Bronchial epithelial cell (primary cell): ENCODE data around the gene AUTS2. TPM values are rescaled to one million over a fixed set of nuclear protein-coding genes. Genes with fewer than 3 reads are reported as not detected.
A peak's percentile ranks its signal among the peaks of the same experiment; 100 is the strongest.

Experiments used
- DNase-seq: peaks from one replicate; pipeline ENCODE4 v3.0.0-alpha.2; 2010; ENCODE audit warnings: low read depth
- FAIRE-seq: peaks from 2 replicates; lab custom pipeline; 2011; peaks lifted over from hg19 to GRCh38; lab: Jason Lieb, UNC
- H3K27me3 ChIP-seq: 2 replicates; pipeline ENCODE4 v1.5.1; 2011; ENCODE audit warnings: low read length; ENCODE audit not compliant: control insufficient read depth, insufficient read depth
- H3K36me3 ChIP-seq: 2 replicates; pipeline ENCODE4 v1.5.1; 2011; ENCODE audit warnings: low read length; ENCODE audit not compliant: control insufficient read depth, insufficient read depth
- H3K4me3 ChIP-seq: 2 replicates; pipeline ENCODE4 v1.5.1; 2011; ENCODE audit warnings: mild to moderate bottlenecking, low read depth, low read length, control low read depth
- total RNA-seq: library from RNA; depleted of rRNA; stranded (reverse); fragments of >200 nt; gene quantifications from 2 replicates; pipeline ENCODE4 v1.2.1, GENCODE V29; 2014
- TF ChIP-seq, protein P1 (sequence below): IDR thresholded peaks from 2 replicates; pipeline ENCODE4 v1.5.1; 2011; ENCODE audit warnings: mild to moderate bottlenecking, moderate library complexity, low read length, control low read depth, inconsistent platforms; ENCODE audit not compliant: insufficient read depth, severe bottlenecking

Gene AUTS2
- total RNA-seq, 1 donor from 2014 or later, result 9.5 TPM

DNA sequence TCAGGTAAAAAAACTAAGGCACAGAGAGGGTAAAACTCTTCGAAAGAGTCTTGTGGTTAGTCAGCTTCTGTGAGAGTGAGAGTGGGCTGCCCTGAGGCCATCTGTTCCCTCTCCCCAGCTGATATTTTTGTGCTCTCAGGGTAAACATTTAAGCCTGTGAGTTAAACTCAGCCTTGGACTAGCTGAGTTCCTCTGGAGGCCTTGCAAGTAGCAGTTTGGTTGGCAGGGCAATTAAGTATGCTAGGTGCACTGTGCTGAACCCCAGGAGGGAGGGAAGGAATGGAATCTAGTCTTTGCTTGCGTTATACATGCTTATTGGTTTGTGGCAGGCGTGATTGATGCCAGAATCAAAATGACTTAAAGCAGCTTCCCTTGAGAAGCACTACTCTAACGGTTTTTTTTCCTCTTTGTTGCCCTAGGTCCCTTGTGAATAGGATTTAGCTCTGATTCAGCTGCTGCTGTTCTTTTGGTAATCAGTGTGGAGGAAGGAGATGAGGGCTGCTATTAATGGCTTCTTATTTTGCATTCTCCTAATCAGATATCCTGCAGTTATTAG lies 140.2 kb downstream of the AUTS2 start:
- no peak for FAIRE-seq
- DNase-seq, result no peak
- Histone ChIP-seq H3K4me3 (no peak overlapping the region), H3K27me3 (peaks cover under 1% of the 10 kb centered on the region), H3K36me3 (no peaks in the 10 kb centered on the region)
- TF ChIP-seq, protein P1, sequence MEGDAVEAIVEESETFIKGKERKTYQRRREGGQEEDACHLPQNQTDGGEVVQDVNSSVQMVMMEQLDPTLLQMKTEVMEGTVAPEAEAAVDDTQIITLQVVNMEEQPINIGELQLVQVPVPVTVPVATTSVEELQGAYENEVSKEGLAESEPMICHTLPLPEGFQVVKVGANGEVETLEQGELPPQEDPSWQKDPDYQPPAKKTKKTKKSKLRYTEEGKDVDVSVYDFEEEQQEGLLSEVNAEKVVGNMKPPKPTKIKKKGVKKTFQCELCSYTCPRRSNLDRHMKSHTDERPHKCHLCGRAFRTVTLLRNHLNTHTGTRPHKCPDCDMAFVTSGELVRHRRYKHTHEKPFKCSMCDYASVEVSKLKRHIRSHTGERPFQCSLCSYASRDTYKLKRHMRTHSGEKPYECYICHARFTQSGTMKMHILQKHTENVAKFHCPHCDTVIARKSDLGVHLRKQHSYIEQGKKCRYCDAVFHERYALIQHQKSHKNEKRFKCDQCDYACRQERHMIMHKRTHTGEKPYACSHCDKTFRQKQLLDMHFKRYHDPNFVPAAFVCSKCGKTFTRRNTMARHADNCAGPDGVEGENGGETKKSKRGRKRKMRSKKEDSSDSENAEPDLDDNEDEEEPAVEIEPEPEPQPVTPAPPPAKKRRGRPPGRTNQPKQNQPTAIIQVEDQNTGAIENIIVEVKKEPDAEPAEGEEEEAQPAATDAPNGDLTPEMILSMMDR, result no peak

DNA sequence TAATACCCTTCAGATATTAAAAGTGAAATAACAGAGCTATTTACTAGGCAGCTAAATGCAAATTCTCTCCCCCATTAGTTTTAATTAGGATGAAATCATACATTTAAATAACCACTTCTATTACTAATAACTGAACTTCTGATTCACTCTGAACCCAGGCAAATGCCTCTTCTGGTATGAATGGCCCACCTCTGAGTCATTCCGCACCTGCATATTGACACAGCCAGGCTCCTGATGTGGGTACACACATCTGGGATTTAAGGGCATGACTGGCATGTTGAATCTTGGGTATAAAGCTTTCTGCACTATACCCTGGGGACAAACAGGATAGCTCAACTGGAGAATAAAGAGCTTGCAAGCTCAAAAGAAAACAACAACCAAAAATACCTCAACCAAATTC lies 140.9 kb downstream of the AUTS2 start:
- peak; percentile 75 for DNase-seq
- TF ChIP-seq, protein P1, result no peak
- Histone ChIP-seq H3K4me3 (no peak overlapping the region), H3K27me3 (no peaks in the 10 kb centered on the region), H3K36me3 (no peaks in the 10 kb centered on the region)
- FAIRE-seq, result no peak

DNA sequence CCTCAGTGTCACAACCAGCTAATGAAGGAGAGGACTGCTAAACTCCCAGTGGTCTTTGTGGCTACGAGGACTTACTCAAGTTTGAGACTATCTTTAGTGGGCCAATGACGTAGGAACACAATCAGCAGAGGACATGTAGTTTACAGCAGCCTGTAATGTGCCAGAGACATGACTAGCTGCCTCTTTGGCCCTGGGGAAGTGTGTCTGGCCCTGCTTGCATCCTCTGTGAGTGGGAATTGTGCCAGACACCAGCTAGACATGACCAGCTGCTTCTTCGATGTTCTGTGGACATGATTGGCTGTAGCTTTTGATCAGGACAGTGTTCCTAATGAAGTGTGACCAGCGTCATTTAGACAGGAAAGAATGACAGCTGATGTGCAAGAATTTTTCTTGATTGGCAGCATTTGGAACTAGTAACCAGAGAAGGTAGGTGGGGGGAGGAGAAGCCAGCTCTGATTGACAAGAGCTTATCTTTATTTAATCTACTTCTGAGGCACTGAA lies 141.7 kb downstream of the AUTS2 start:
- DNase-seq, result no peak
- FAIRE-seq, result peak; percentile 40
- H3K36me3 ChIP-seq, result no peaks in the 10 kb centered on the region

DNA sequence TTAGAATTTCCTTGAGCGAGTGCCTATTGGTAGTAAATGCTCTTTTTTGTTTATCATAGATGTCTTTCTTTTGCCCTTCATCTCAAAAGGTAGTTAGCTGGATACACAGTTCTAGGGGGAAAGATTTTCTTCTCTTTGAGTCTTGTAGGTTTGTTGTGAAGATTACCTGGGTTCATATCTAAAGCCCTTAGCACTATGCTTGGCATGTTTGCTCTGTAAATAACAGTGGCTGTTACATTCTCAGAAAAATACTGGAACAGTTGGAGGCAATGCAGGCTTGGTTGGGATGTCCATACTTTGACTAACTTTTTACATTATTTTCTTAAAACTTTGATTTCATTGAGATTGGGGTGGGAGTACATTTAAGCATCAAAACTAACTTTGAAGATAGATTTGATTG lies 144.0 kb downstream of the AUTS2 start:
- DNase-seq (no peak), FAIRE-seq (no peak)
- TF ChIP-seq, protein P1, result no peak
- no peaks in the 10 kb centered on the region for H3K27me3 ChIP-seq
- H3K4me3 ChIP-seq, result no peak overlapping the region
- H3K36me3 ChIP-seq, result no peaks in the 10 kb centered on the region

More for the DNA sequence above, 141.7 kb downstream of the AUTS2 start:
- Histone ChIP-seq H3K4me3 (no peak overlapping the region), H3K27me3 (no peaks in the 10 kb centered on the region)
- TF ChIP-seq, protein P1, result no peak

DNA sequence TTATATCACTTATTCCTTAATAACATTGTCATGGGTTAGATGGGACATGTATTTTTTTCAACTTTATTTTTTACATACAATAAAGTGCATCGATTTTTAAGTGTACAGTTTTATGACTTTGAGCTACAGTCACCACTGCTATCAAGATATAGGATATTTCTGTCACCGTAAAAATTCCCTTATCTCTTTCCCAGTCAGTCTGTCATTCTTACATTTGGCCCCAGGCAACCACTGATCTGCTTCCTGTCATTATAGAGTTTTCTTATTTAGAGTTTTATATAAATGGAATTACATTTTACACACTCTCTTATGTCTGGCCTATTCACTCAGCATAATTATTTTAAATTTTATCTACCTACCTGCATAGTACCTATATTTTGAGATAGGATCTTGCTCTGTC lies 145.2 kb downstream of the AUTS2 start:
- no peaks in the 10 kb centered on the region for H3K36me3 ChIP-seq
- no peak overlapping the region for H3K4me3 ChIP-seq
- FAIRE-seq (no peak), DNase-seq (no peak)
- TF ChIP-seq, protein P1, result no peak
- H3K27me3 ChIP-seq, result no peaks in the 10 kb centered on the region

DNA sequence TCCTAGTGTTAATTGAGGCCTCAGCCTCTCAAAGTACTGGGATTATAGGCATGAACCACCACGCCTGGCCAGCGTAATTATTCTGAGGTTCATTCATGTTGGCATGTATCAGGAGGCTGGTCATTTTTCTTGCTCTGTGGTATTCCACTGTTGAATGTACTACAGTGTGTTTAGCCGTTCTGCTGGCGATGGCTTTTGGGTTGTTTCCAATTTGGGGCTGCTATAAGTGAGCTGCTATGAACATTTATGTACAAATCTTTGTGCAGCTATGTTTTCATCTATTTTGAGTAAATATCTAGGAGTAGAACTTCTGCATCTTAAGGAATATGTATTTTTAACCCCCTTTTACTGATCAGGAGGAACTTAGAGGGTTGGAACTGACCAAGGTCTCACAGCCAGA lies 145.8 kb downstream of the AUTS2 start:
- Histone ChIP-seq H3K4me3 (no peak overlapping the region), H3K27me3 (no peaks in the 10 kb centered on the region), H3K36me3 (no peaks in the 10 kb centered on the region)
- FAIRE-seq (no peak), DNase-seq (no peak)
- TF ChIP-seq, protein P1, result no peak
